HUES6 (cell line): ENCODE measurements around the gene ARHGAP42.
"Not testable (repeated sequence)": the region's sequence is repeated elsewhere in the genome, so short reads cannot be mapped to it uniquely, and the experiment has no call there.

Experiments
- H3K27ac ChIP-seq: 2 replicates; pipeline ENCODE4 v1.7.0; 2013; ENCODE audit warnings: low read depth, mild to moderate bottlenecking, low read length, inconsistent platforms
- H3K27me3 ChIP-seq: 2 replicates; pipeline ENCODE4 v1.6.1; 2013; ENCODE audit warnings: low read length; ENCODE audit not compliant: control insufficient read depth, insufficient read depth
- H3K36me3 ChIP-seq: 2 replicates; pipeline ENCODE4 v1.6.1; 2013; ENCODE audit warnings: low read length; ENCODE audit not compliant: control insufficient read depth, insufficient read depth
- H3K4me1 ChIP-seq: 2 replicates; pipeline ENCODE4 v1.6.1; 2013; ENCODE audit warnings: low read length; ENCODE audit not compliant: control insufficient read depth, insufficient read depth
- H3K4me3 ChIP-seq: 2 replicates; pipeline ENCODE4 v1.5.1; 2013; ENCODE audit warnings: low read depth, low read length
- H3K9ac ChIP-seq: one replicate; pipeline ENCODE4 v1.6.1; 2013; ENCODE audit warnings: mild to moderate bottlenecking, low read length
- H3K9me3 ChIP-seq: 2 replicates; pipeline ENCODE4 v1.6.1; 2013; ENCODE audit warnings: low read depth, low read length; ENCODE audit not compliant: control insufficient read depth, insufficient read depth

Gene ARHGAP42

GRCh38 chr11:101003468-101003867 is 316.4 kb downstream of the ARHGAP42 start:
- Histone ChIP-seq H3K9me3 (no peaks in the 10 kb centered on the region), H3K9ac (no peak overlapping the region), H3K27ac (no peak overlapping the region), H3K4me3 (no peak overlapping the region), H3K36me3 (no peaks in the 10 kb centered on the region), H3K27me3 (no peaks in the 10 kb centered on the region), H3K4me1 (0 out of 2 replicates have a peak, but pooled peaks cover 4% of the 10 kb centered on the region)

- Histone ChIP-seq H3K4me3 (no peak overlapping the region), H3K9me3 (no peaks in the 10 kb centered on the region; the same call in 1 of the 2 replicates), H3K9ac (no peak overlapping the region), H3K4me1 (no peaks in the 10 kb centered on the region), H3K27ac (no peak overlapping the region), H3K36me3 (no peaks in the 10 kb centered on the region), H3K27me3 (no peaks in the 10 kb centered on the region)
Observed at GRCh38 chr11:101008961-101009689, 322.0 kb downstream of the ARHGAP42 start.

- no peaks in the 10 kb centered on the region for H3K4me1 ChIP-seq
- H3K27ac ChIP-seq, result no peak overlapping the region
- no peak overlapping the region for H3K9ac ChIP-seq
- H3K27me3 ChIP-seq, result no peaks in the 10 kb centered on the region
- H3K4me3 ChIP-seq, result no peak overlapping the region
- no peaks in the 10 kb centered on the region; the same call in 1 of the 2 replicates for H3K9me3 ChIP-seq
- no peaks in the 10 kb centered on the region for H3K36me3 ChIP-seq
Observed at GRCh38 chr11:101009690-101010055, 322.6 kb downstream of the ARHGAP42 start.

GRCh38 chr11:101010899-101011298 is 323.8 kb downstream of the ARHGAP42 start:
- H3K4me1 ChIP-seq, result no peaks in the 10 kb centered on the region
- no peak overlapping the region for H3K9ac ChIP-seq
- no peaks in the 10 kb centered on the region; the same call in 1 of the 2 replicates for H3K9me3 ChIP-seq
- no peak overlapping the region for H3K27ac ChIP-seq
- no peaks in the 10 kb centered on the region for H3K36me3 ChIP-seq
- no peaks in the 10 kb centered on the region for H3K27me3 ChIP-seq
- no peak overlapping the region for H3K4me3 ChIP-seq

- H3K27ac ChIP-seq, result no peak overlapping the region
Observed at GRCh38 chr11:101011881-101012280, 324.8 kb downstream of the ARHGAP42 start.

GRCh38 chr11:101013702-101014101 is 326.6 kb downstream of the ARHGAP42 start:
- H3K27ac ChIP-seq, H3K36me3 ChIP-seq, H3K9me3 ChIP-seq, H3K4me1 ChIP-seq, H3K4me3 ChIP-seq, H3K27me3 ChIP-seq, H3K9ac ChIP-seq: not testable (repeated sequence)

More at GRCh38 chr11:101011881-101012280, 324.8 kb downstream of the ARHGAP42 start:
- Histone ChIP-seq H3K9ac (no peak overlapping the region), H3K4me1 (no peaks in the 10 kb centered on the region), H3K9me3 (no peaks in the 10 kb centered on the region; the same call in 1 of the 2 replicates), H3K36me3 (no peaks in the 10 kb centered on the region), H3K4me3 (no peak overlapping the region), H3K27me3 (no peaks in the 10 kb centered on the region)

GRCh38 chr11:101014600-101015285 is 327.7 kb downstream of the ARHGAP42 start:
- no peaks in the 10 kb centered on the region; the same call in 1 of the 2 replicates for H3K9me3 ChIP-seq
- no peaks in the 10 kb centered on the region for H3K27me3 ChIP-seq
- H3K4me3 ChIP-seq, result no peak overlapping the region
- H3K27ac ChIP-seq, result no peak overlapping the region
- no peaks in the 10 kb centered on the region for H3K36me3 ChIP-seq
- no peak overlapping the region for H3K9ac ChIP-seq
- no peaks in the 10 kb centered on the region for H3K4me1 ChIP-seq

- no peak overlapping the region for H3K9ac ChIP-seq
- no peaks in the 10 kb centered on the region for H3K36me3 ChIP-seq
- no peaks in the 10 kb centered on the region for H3K27me3 ChIP-seq
- H3K4me1 ChIP-seq, result no peaks in the 10 kb centered on the region
- no peak overlapping the region for H3K27ac ChIP-seq
- H3K9me3 ChIP-seq, result no peaks in the 10 kb centered on the region
- H3K4me3 ChIP-seq, result no peak overlapping the region
Observed at GRCh38 chr11:101019870-101020269, 332.8 kb downstream of the ARHGAP42 start.

- no peaks in the 10 kb centered on the region for H3K9me3 ChIP-seq
- H3K36me3 ChIP-seq, result no peaks in the 10 kb centered on the region
- no peaks in the 10 kb centered on the region for H3K27me3 ChIP-seq
- no peak overlapping the region for H3K9ac ChIP-seq
- no peak overlapping the region for H3K4me3 ChIP-seq
- no peak overlapping the region for H3K27ac ChIP-seq
- no peaks in the 10 kb centered on the region for H3K4me1 ChIP-seq
Observed at GRCh38 chr11:101022256-101022655, 335.2 kb downstream of the ARHGAP42 start.

GRCh38 chr11:101028644-101029043 is 341.6 kb downstream of the ARHGAP42 start:
- H3K36me3 ChIP-seq, result no peaks in the 10 kb centered on the region
- H3K9ac ChIP-seq, result no peak overlapping the region
- no peaks in the 10 kb centered on the region for H3K9me3 ChIP-seq
- H3K27ac ChIP-seq, result no peak overlapping the region
- H3K27me3 ChIP-seq, result no peaks in the 10 kb centered on the region
- no peak overlapping the region for H3K4me3 ChIP-seq
- H3K4me1 ChIP-seq, result no peaks in the 10 kb centered on the region

GRCh38 chr11:101030015-101030414 is 342.9 kb downstream of the ARHGAP42 start:
- no peak overlapping the region for H3K9ac ChIP-seq
- no peaks in the 10 kb centered on the region for H3K9me3 ChIP-seq
- H3K27ac ChIP-seq, result no peak overlapping the region
- no peak overlapping the region for H3K4me3 ChIP-seq
- no peaks in the 10 kb centered on the region for H3K4me1 ChIP-seq
- H3K36me3 ChIP-seq, result no peaks in the 10 kb centered on the region
- H3K27me3 ChIP-seq, result no peaks in the 10 kb centered on the region
